Purkinje cell (primary cell): Measurements from ENCODE around the gene DGCR2. TPM values are rescaled to one million over a fixed set of nuclear protein-coding genes. Genes with fewer than 3 reads are reported as not detected.

Experiments
- polyA plus RNA-seq: library from polyadenylated mRNA; unstranded; fragments of >200 nt; fragmentation: Nextera tagmentation; gene quantifications from 2 replicates; pipeline ENCODE4 v1.2.1, GENCODE V29; 2014

Gene DGCR2, protein sequence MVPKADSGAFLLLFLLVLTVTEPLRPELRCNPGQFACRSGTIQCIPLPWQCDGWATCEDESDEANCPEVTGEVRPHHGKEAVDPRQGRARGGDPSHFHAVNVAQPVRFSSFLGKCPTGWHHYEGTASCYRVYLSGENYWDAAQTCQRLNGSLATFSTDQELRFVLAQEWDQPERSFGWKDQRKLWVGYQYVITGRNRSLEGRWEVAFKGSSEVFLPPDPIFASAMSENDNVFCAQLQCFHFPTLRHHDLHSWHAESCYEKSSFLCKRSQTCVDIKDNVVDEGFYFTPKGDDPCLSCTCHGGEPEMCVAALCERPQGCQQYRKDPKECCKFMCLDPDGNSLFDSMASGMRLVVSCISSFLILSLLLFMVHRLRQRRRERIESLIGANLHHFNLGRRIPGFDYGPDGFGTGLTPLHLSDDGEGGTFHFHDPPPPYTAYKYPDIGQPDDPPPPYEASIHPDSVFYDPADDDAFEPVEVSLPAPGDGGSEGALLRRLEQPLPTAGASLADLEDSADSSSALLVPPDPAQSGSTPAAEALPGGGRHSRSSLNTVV
- polyA plus RNA-seq = 5.8 and 8.3 TPM in 2 replicates

DNA sequence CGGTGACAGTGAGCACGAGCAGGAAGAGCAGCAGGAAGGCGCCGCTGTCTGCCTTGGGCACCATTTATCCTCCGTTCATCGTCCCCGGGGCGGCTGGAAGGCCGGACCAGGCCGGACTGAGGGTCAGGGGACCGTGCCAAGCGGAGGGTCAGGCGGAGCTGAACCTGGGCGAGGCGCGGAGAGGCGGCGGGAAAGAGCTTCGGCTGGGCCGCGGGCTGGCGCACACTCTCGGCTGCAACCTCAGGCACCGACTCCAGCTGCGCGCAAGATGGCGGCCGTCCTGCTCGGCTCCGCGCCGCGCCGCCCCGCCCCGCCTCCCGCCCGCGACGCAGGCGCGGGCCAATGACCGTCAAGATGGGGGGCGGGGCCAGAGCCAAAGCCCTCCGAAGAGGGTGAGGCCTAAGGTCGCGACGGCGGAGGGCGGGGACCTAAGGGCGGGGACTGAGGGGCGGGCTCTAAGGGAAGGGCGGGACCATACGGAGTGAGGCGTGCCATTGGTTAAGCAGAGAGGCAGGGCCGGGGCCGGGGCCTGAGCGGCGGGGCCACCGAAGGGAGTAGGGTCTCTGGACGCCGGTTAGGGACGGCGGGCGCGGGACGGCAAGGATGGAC is at the start of gene DGCR2:
Gene DGCR2, minus strand, starts transcription at position 270 of the 609 bp plus-strand sequence. Its CDS starts 206 bp downstream, at position 64.

GRCh38 chr22:19149991-19150390 is 27.8 kb upstream of the DGCR2 start, which contains the start of gene GSC2:
TSS of gene GSC2 (minus strand) at chr22:19150292. CDS start at chr22:19150283, 9 bp downstream.

GRCh38 chr22:19130959-19131684 is 8.9 kb upstream of the DGCR2 start, which contains the start of gene TSSK2:
TSS of gene TSSK2 (plus strand) at chr22:19131308. CDS start at chr22:19131400, 92 bp downstream.

Other genes starting within 250 kb of the DGCR2 start
- gene DGCR6, start 216.1 kb downstream of the DGCR2 start, polyA plus RNA-seq = 6.5 and 8.0 TPM in 2 replicates
- gene PRODH, start 186.1 kb downstream of the DGCR2 start, polyA plus RNA-seq = not detected in 2 replicates
- not detected in 2 replicates for gene TSSK2, start 8.9 kb upstream of the DGCR2 start, polyA plus RNA-seq
- gene ESS2, start 22.2 kb upstream of the DGCR2 start, polyA plus RNA-seq = 2.4 and 2.9 TPM in 2 replicates
- not detected in 2 replicates for gene GSC2, start 27.9 kb upstream of the DGCR2 start, polyA plus RNA-seq
- 1.7 and 3.3 TPM in 2 replicates for gene SLC25A1, start 56.3 kb upstream of the DGCR2 start, polyA plus RNA-seq
- 0.06 and 0.44 TPM in 2 replicates for gene CLTCL1, start 169.3 kb upstream of the DGCR2 start, polyA plus RNA-seq